K562 (cell line): ENCODE results near the gene ERFL. TPM values are rescaled to one million over a fixed set of nuclear protein-coding genes. Genes with fewer than 3 reads are reported as not detected.
A peak's percentile ranks its signal among the peaks of the same experiment; 100 is the strongest.

ENCODE experiments used
- ATAC-seq: fragments of 200-7000 bp; cut with Tn5 transposase; 3 replicates; pipeline ENCODE4 v1.9.1; 2020; ENCODE audit warnings: moderate library complexity
- BruUV-seq: library from RNA; stranded (reverse); fragments of 400-500 nt; replicated peaks from 2 replicates; lab custom pipeline; 2021; lab: Mats Ljungman, UMichigan
- CTCF ChIA-PET: fragments of 300-600 bp; formaldehyde crosslinking; extraction: SDS; loops from one replicate; lab custom pipeline; 2021; ENCODE audit warnings: low intra/inter-chr PET ratio; lab: Yijun Ruan, JAX
- POLR2A ChIA-PET: fragments of 300-600, 350-650 bp; sonication (Branson Sonifier 250); formaldehyde crosslinking; extraction: SDS; loops from one replicate; lab custom pipeline; 2021; ENCODE audit warnings: antibody characterized with exemption, inconsistent platforms; lab: Yijun Ruan, JAX
- DNase-seq, 4 experiments: peaks; one replicate each; pipeline versions ENCODE4 v3.0.0 to v3.0.0-alpha.2; 2011 to 2018; ENCODE audit warnings: low spot score in 3 of 4, mixed read lengths in 3 of 4; ENCODE audit errors: extremely low read depth in 1 of 4
- FAIRE-seq: peaks from 2 replicates; lab custom pipeline; 2011; peaks lifted over from hg19 to GRCh38; lab: Jason Lieb, UNC
- H2AFZ ChIP-seq: 2 replicates; pipeline ENCODE4 v1.6.0; 2011; ENCODE audit warnings: low read depth, low read length, control low read depth, inconsistent platforms
- H3K27ac ChIP-seq: fragments of 200-600 bp; 3 replicates; pipeline ENCODE4 v1.8.0; 2011; ENCODE audit warnings: low read depth, mild to moderate bottlenecking, control low read depth, inconsistent platforms, low read length, moderate library complexity, mixed read lengths; ENCODE audit errors: extremely low read depth
- H3K27me3 ChIP-seq, 2 experiments: fragments of 300-600 bp in 1 of 2; 2 replicates in 1 of 2; 3 replicates in 1 of 2; pipeline versions ENCODE4 v1.6.0 to v1.8.0; 2011; ENCODE audit warnings: inconsistent platforms in 2 of 2, low read length in 2 of 2, mild to moderate bottlenecking in 1 of 2, mixed read lengths in 1 of 2, moderate library complexity in 1 of 2; ENCODE audit not compliant: control insufficient read depth in 2 of 2, insufficient read depth in 2 of 2
- H3K36me3 ChIP-seq: fragments of 300-600 bp; 3 replicates; pipeline ENCODE4 v1.8.0; 2011; ENCODE audit warnings: mild to moderate bottlenecking, low read length, inconsistent platforms; ENCODE audit not compliant: control insufficient read depth, insufficient read depth
- H3K4me1 ChIP-seq, 2 experiments: fragments of 200-600 bp in 1 of 2; replicated peaks in 1 of 2; 2 replicates in 1 of 2; 3 replicates in 1 of 2; pipeline versions ENCODE4 v1.5.1 to v1.8.0; 2011; ENCODE audit warnings: inconsistent platforms in 2 of 2, low read length in 2 of 2, mild to moderate bottlenecking in 1 of 2, mixed read lengths in 1 of 2, moderate library complexity in 1 of 2; ENCODE audit not compliant: control insufficient read depth in 2 of 2, insufficient read depth in 2 of 2
- H3K4me2 ChIP-seq: 2 replicates; pipeline ENCODE4 v1.6.1; 2011; ENCODE audit warnings: low read length, control low read depth, inconsistent platforms, mixed read lengths; ENCODE audit not compliant: insufficient read depth
- H3K4me3 ChIP-seq: fragments of 200-600 bp; sonication (generic), shearing (Covaris generic); 2 replicates; pipeline ENCODE4 v1.5.1; 2016; ENCODE audit warnings: control low read depth, inconsistent platforms
- H3K79me2 ChIP-seq: fragments of 200-600 bp; 3 replicates; pipeline ENCODE4 v1.8.0; 2011; ENCODE audit warnings: low read length, inconsistent platforms; ENCODE audit not compliant: control insufficient read depth, insufficient read depth
- H3K9ac ChIP-seq, 2 experiments: 2 replicates each; pipeline versions ENCODE4 v1.6.0 to v1.6.1; 2011; ENCODE audit warnings: low read depth in 2 of 2, low read length in 2 of 2, control low read depth in 1 of 2, inconsistent platforms in 1 of 2, mild to moderate bottlenecking in 1 of 2, mixed read lengths in 1 of 2; ENCODE audit not compliant: insufficient read depth in 1 of 2
- H3K9me1 ChIP-seq: one replicate; pipeline ENCODE4 v1.6.0; 2011; ENCODE audit warnings: inconsistent platforms, mild to moderate bottlenecking, low read length, moderate library complexity; ENCODE audit not compliant: control insufficient read depth, insufficient read depth
- H3K9me3 ChIP-seq: replicated peaks from 2 replicates; pipeline ENCODE4 v1.5.1; 2011; ENCODE audit warnings: low read depth, low read length, inconsistent platforms; ENCODE audit not compliant: control insufficient read depth, insufficient read depth
- H4K20me1 ChIP-seq: replicated peaks from 2 replicates; pipeline ENCODE4 v1.6.1; 2011; ENCODE audit warnings: low read length, inconsistent platforms, mixed read lengths; ENCODE audit not compliant: control insufficient read depth, insufficient read depth
- GTF2A2 ChIP-seq: IDR thresholded peaks from 2 replicates; pipeline ENCODE4 v1.6.1; 2016; ENCODE audit warnings: mild to moderate bottlenecking, missing genetic modification characterization, missing compliant biosample characterization
- KAT8 ChIP-seq: fragments of 450-650 bp; IDR thresholded peaks from 2 replicates; pipeline ENCODE4 v1.6.1; 2016; ENCODE audit warnings: low read depth, mild to moderate bottlenecking
- MAFG ChIP-seq: fragments of 450-650 bp; conservative IDR thresholded peaks from 2 replicates; pipeline ENCODE4 v1.6.1; 2016; ENCODE audit warnings: missing genetic modification characterization, missing compliant biosample characterization
- NFE2 ChIP-seq: IDR thresholded peaks from 2 replicates; pipeline ENCODE4 v1.6.1; 2014; ENCODE audit warnings: antibody characterized with exemption, low read depth
- NRF1 ChIP-seq, 2 experiments: fragments of 450-650 bp; IDR thresholded peaks in 1 of 2; conservative IDR thresholded peaks in 1 of 2; 2 replicates each; pipeline ENCODE4 v1.6.1; 2014; ENCODE audit warnings: mild to moderate bottlenecking in 2 of 2
- ZBTB7A ChIP-seq: IDR thresholded peaks from 2 replicates; pipeline ENCODE4 v1.6.1; 2011; ENCODE audit warnings: low read depth, mild to moderate bottlenecking, low read length, moderate library complexity, borderline replicate concordance; ENCODE audit not compliant: control insufficient read depth
- WGBS: fragments of 100-300 bp; shearing (Covaris generic); methylation state at CpG from one replicate; pipeline ENCODE4 v1.1.6; 2016; ENCODE audit warnings: low coverage, mixed read lengths; ENCODE audit not compliant: insufficient coverage; ENCODE audit errors: missing lambda C conversion rate; 5-methylcytosine and 5-hydroxymethylcytosine counted together
- in situ Hi-C: fragments of 300-500 bp; cut with MboI; formaldehyde crosslinking; loops from 4 replicates; pipeline ENCODE4 v1.15.0; 2018; ENCODE audit warnings: inconsistent platforms, mixed read lengths
- intact Hi-C: fragments of 100-400 bp; cut with micrococcal nuclease; formaldehyde crosslinking; loops from 2 replicates; pipeline ENCODE4 v1.14.2; 2022
- polyA plus RNA-seq, 8 experiments: library from polyadenylated mRNA; depleted of rRNA in 4 of 8; stranded (reverse) in 5 of 8; unstranded in 3 of 8; fragments of >200 nt; fragmentation: Nextera tagmentation in 2 of 8; fragmentation: Illumina TruSeq in 1 of 8; extraction: Ambion mirVana in 2 of 8; extraction: Trizol in 1 of 8; gene quantifications; 2 replicates each; pipeline versions ENCODE4 v1.2.1 to v1.2.3, GENCODE V29; 2011 to 2014; ENCODE audit warnings: inconsistent platforms in 1 of 8, missing spikeins in 1 of 8
- total RNA-seq, 7 experiments: library from RNA; depleted of rRNA in 6 of 7; stranded (reverse); fragments of >200 nt in 6 of 7; fragmentation: Illumina TruSeq in 2 of 7; extraction: Trizol in 2 of 7; gene quantifications; 2 replicates each; pipeline versions ENCODE4 v1.2.1 to v1.2.3, GENCODE V29; 2011 to 2021; ENCODE audit warnings: low replicate concordance in 1 of 7

The ERFL gene
- total and polyA plus RNA-seq, 9 of the 15 experiments (the other 6 are each of a cell fraction or from before 2014, with no cell fraction given) = 0.07 to 0.75 (median 0.32) TPM; not detected in 4

GRCh38 chr19:41967054-41967783 lies 39.0 kb upstream of the ERFL start:
- no peak overlapping the region for H3K4me3 ChIP-seq
- ATAC-seq = peak; percentile 71
- no peak for FAIRE-seq
- 2% methylated on average over 20 of the region's 26 CpGs for WGBS
- H3K36me3 ChIP-seq = no peaks in the 10 kb centered on the region
- H3K4me2 ChIP-seq = no peak overlapping the region; the same call in 1 of the 2 replicates
- peaks cover 10% of the 10 kb centered on the region for H4K20me1 ChIP-seq
- H3K9me1 ChIP-seq = no peaks in the 10 kb centered on the region
- CTCF ChIA-PET = no interaction called here
- POLR2A ChIA-PET = no interaction called here
- H3K27ac ChIP-seq = no peak overlapping the region
- H3K9ac ChIP-seq = peak overlapping the region in 1 of 2 experiments; percentile 68; a peak in 2 of 4 replicates
- no peak overlapping the region for H2AFZ ChIP-seq
- peaks cover 0 to 15% of the 10 kb centered on the region in 2 experiments; a peak in 2 of 5 replicates for H3K4me1 ChIP-seq
- peak; percentile 34; the same call in 1 of the 2 replicates for TF ChIP-seq NFE2
- peak; percentile 21; the same call in 1 of the 2 replicates for TF ChIP-seq MAFG (tag)
- 0 out of 2 replicates have a peak, but pooled peaks have one; percentile 23 for TF ChIP-seq ZBTB7A
- TF ChIP-seq KAT8 = no peak
- TF ChIP-seq NRF1 (conservative IDR thresholded peaks at IDR 0.05 in 1 of 2, IDR thresholded peaks at IDR 0.05 in 1 of 2) = peak; percentile 28 to 50; a peak in 1 of 4 replicates
- no peak for TF ChIP-seq GTF2A2
- TF ChIP-seq, all 486 proteins: peak for 4
- BruUV-seq = no TSS peak
- in situ Hi-C loops (no loop called here), intact Hi-C loops (no loop called here)
- no peak for DNase-seq
- H3K27me3 ChIP-seq = peaks cover 37 to 54% of the 10 kb centered on the region in 2 experiments; a peak in 4 of 5 replicates
- no peaks in the 10 kb centered on the region for H3K9me3 ChIP-seq
- no peaks in the 10 kb centered on the region for H3K79me2 ChIP-seq
